Panc1 (cell line): Measurements from ENCODE around the gene PRXL2A.

Experiments
- POLR2AphosphoS5 ChIP-seq: IDR thresholded peaks from 2 replicates; pipeline ENCODE4 v1.6.1; 2012; ENCODE audit warnings: mild to moderate bottlenecking, low read depth, low read length, moderate library complexity
- SIN3A ChIP-seq: IDR thresholded peaks from 2 replicates; pipeline ENCODE4 v1.6.1; 2012; ENCODE audit warnings: low read depth, mild to moderate bottlenecking, low read length, moderate library complexity, borderline replicate concordance; ENCODE audit not compliant: insufficient read depth
- TCF7L2 ChIP-seq: IDR thresholded peaks from 2 replicates; pipeline ENCODE4 v1.6.1; 2011; ENCODE audit warnings: mild to moderate bottlenecking, low read depth, low read length, inconsistent platforms
- TF ChIP-seq, protein P1 (sequence below): fragments of 450-650 bp; IDR thresholded peaks from 2 replicates; pipeline ENCODE4 v1.5.1; 2017; ENCODE audit warnings: mild to moderate bottlenecking
- TF ChIP-seq, protein P2 (sequence below), 2 experiments: IDR thresholded peaks; 2 replicates each; pipeline ENCODE4 v1.6.1; 2011 to 2012; ENCODE audit warnings: low read depth in 2 of 2, control low read depth in 1 of 2, low read length in 1 of 2, mild to moderate bottlenecking in 1 of 2, moderate library complexity in 1 of 2; ENCODE audit not compliant: insufficient read depth in 1 of 2

DNA sequence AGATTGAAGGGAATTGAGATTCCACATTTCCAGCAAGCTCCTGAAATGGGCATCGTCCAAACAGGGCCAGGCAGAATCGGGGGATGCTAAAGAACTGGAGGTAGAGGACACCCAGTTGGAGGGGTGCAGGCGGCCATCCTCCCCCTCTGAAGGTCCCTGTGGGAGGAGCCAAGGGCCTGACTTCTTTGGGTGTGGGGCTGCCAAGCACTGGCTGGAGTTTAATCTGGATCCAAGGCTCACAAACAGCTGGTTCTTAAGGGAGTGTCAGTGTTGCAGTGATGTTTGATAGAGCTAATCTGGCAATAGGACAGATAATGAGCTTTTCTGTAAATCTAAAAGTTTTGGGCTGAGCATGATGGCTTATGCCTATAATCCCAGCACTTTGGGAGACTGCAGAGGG, 66.6 kb downstream of the PRXL2A start:
- TF ChIP-seq POLR2AphosphoS5 = no peak
- TF ChIP-seq, protein P1, sequence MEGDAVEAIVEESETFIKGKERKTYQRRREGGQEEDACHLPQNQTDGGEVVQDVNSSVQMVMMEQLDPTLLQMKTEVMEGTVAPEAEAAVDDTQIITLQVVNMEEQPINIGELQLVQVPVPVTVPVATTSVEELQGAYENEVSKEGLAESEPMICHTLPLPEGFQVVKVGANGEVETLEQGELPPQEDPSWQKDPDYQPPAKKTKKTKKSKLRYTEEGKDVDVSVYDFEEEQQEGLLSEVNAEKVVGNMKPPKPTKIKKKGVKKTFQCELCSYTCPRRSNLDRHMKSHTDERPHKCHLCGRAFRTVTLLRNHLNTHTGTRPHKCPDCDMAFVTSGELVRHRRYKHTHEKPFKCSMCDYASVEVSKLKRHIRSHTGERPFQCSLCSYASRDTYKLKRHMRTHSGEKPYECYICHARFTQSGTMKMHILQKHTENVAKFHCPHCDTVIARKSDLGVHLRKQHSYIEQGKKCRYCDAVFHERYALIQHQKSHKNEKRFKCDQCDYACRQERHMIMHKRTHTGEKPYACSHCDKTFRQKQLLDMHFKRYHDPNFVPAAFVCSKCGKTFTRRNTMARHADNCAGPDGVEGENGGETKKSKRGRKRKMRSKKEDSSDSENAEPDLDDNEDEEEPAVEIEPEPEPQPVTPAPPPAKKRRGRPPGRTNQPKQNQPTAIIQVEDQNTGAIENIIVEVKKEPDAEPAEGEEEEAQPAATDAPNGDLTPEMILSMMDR = no peak
- no peak for TF ChIP-seq TCF7L2
- TF ChIP-seq, protein P2, sequence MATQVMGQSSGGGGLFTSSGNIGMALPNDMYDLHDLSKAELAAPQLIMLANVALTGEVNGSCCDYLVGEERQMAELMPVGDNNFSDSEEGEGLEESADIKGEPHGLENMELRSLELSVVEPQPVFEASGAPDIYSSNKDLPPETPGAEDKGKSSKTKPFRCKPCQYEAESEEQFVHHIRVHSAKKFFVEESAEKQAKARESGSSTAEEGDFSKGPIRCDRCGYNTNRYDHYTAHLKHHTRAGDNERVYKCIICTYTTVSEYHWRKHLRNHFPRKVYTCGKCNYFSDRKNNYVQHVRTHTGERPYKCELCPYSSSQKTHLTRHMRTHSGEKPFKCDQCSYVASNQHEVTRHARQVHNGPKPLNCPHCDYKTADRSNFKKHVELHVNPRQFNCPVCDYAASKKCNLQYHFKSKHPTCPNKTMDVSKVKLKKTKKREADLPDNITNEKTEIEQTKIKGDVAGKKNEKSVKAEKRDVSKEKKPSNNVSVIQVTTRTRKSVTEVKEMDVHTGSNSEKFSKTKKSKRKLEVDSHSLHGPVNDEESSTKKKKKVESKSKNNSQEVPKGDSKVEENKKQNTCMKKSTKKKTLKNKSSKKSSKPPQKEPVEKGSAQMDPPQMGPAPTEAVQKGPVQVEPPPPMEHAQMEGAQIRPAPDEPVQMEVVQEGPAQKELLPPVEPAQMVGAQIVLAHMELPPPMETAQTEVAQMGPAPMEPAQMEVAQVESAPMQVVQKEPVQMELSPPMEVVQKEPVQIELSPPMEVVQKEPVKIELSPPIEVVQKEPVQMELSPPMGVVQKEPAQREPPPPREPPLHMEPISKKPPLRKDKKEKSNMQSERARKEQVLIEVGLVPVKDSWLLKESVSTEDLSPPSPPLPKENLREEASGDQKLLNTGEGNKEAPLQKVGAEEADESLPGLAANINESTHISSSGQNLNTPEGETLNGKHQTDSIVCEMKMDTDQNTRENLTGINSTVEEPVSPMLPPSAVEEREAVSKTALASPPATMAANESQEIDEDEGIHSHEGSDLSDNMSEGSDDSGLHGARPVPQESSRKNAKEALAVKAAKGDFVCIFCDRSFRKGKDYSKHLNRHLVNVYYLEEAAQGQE (IDR thresholded peaks at IDR 0.05; ENCODE audit: insufficient read depth in 1 of 2, low read depth in 2 of 2, low read length in 1 of 2) = no peak
- TF ChIP-seq SIN3A = no peak
